Stomach smooth muscle (tissue), 2 donors: ENCODE data around the gene S100A10.

Experiments
- H3K27ac ChIP-seq: one replicate; pipeline ENCODE4 v1.7.0; 2013; ENCODE audit warnings: mild to moderate bottlenecking, low read length, inconsistent platforms
- H3K27me3 ChIP-seq, 2 donors: one replicate each; pipeline ENCODE4 v1.7.0; 2013; ENCODE audit warnings: low read length in 2 of 2; ENCODE audit not compliant: insufficient read depth in 2 of 2, control insufficient read depth in 1 of 2
- H3K36me3 ChIP-seq, 2 donors: one replicate each; pipeline ENCODE4 v1.7.0; 2013; ENCODE audit warnings: low read length in 2 of 2; ENCODE audit not compliant: control insufficient read depth in 2 of 2, insufficient read depth in 2 of 2
- H3K4me1 ChIP-seq: one replicate; pipeline ENCODE4 v1.7.0; 2013; ENCODE audit warnings: low read length; ENCODE audit not compliant: control insufficient read depth, insufficient read depth
- H3K4me3 ChIP-seq, 2 donors: one replicate each; pipeline ENCODE4 v1.7.0; 2013; ENCODE audit warnings: low read length in 2 of 2
- H3K9ac ChIP-seq, 2 donors: one replicate each; pipeline ENCODE4 v1.7.0; 2013; ENCODE audit warnings: low read length in 2 of 2, mild to moderate bottlenecking in 1 of 2
- H3K9me3 ChIP-seq, 2 donors: one replicate each; pipeline ENCODE4 v1.7.0; 2013; ENCODE audit warnings: low read length in 2 of 2; ENCODE audit not compliant: control insufficient read depth in 2 of 2
- donor health status: healthy.
- donor health status: Pancreatic carcinoma.

S100A10 gene

DNA sequence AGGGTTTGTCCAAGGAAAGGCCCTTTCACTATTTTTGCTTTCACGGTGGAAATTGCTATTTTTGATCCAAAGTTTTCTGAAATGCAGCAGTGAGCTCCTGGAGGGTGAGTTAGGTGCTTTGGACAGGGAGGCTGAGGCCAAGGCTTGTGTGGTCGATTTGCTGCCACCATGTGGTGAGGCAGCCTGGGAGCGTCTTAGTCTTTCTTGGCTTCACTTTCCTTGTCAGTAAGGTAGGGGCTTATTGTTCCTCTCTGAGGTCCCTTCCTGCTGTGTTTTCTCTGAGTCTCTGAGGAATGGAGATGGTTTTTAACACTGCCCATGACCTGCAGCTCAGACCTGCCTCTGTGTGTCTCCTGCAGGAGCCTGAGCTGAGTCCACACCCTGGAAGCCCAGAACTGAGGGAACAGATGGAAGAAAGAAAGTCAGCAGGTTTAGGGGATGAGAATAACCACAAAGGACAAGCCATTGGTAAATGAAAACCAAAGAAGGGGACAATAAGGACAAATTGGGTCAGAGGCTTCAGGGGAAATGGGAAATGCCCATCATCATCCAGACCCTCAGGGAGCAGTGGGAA lies 20.1 kb upstream of the S100A10 start:
- no peak overlapping the region for H3K27ac ChIP-seq
- no peak overlapping the region for H3K4me3 ChIP-seq
- no peak overlapping the region for H3K9ac ChIP-seq
- no peaks in the 10 kb centered on the region for H3K9me3 ChIP-seq
- H3K36me3 ChIP-seq: no peaks in the 10 kb centered on the region
- no peaks in the 10 kb centered on the region for H3K4me1 ChIP-seq
- H3K27me3 ChIP-seq: peaks cover 0 to 4% of the 10 kb centered on the region in 2 donors

DNA sequence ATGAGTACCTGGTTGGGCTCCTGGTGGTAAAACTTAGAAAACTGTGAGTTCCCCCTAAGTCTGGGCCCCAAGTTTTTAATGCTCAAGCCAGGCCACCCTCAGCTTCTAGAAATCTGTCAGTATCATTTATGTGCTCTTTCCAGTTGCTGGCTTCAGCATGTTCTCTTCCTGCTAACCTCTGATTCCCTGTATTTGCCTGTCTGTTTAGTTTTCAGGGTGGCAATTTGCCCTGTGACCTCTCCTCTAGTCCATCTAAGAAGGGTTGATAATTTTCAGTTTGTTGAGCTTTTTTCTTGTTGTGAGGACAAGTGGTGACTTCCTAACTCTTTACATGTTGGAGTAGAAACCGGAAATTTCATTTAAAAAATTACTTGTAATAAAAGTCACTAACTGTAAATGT lies 16.0 kb upstream of the S100A10 start:
- Histone ChIP-seq H3K9ac (no peak overlapping the region), H3K4me1 (no peaks in the 10 kb centered on the region), H3K27ac (no peak overlapping the region), H3K27me3 (peaks cover 0 to 2% of the 10 kb centered on the region in 2 donors), H3K9me3 (no peaks in the 10 kb centered on the region), H3K4me3 (no peak overlapping the region), H3K36me3 (no peaks in the 10 kb centered on the region)

DNA sequence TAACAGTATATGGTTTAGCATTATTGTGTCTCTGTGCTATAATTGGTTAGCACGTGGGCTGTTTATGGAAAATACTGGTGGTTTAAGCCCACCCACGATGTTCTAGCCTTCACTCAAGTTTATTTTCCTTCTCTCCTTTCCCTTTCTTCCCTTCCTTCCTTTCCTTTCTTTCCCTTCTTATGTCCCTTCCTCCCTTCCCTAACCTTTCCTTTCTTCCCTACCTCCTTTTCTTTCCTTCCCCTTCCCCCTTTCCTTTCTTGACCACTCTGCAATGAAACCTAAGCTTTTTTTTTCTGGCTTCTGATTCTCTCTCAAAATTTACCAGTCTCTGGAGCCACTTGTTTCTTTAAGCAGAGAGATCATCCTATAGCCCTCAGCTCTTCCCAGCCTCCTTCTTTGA lies 13.4 kb upstream of the S100A10 start:
- H3K27me3 ChIP-seq: no peaks in the 10 kb centered on the region
- H3K27ac ChIP-seq: no peak overlapping the region
- no peak overlapping the region for H3K4me3 ChIP-seq
- H3K4me1 ChIP-seq: no peaks in the 10 kb centered on the region
- H3K9ac ChIP-seq: no peak overlapping the region
- H3K9me3 ChIP-seq: no peaks in the 10 kb centered on the region
- H3K36me3 ChIP-seq: no peaks in the 10 kb centered on the region

DNA sequence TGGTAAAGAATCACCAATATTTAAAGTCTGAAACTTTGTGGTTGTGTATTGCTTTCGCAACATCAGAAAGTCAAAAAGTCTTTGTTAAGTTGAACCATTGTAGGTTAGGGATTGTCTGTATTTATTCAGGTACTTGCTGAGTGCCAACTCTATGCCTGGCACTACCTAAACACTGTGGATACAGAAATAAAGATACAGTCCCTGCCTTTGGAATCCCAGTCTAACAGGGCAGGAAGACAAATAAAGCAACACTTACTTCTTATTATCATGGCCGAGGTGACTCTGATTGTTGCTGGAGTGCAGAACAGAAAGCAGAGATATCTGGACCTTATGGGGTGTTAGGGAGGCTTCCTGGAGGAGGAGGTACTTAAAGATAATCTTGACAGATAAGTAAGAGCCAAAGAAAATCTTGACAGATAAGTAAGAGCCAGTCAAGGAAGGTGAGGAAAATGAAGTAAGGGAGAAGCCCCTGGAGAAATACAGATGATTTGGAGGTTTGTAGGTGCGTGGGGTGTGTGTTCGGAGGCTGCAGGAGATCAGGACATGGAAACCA lies 11.8 kb upstream of the S100A10 start:
- H3K4me3 ChIP-seq: no peak overlapping the region
- no peak overlapping the region for H3K9ac ChIP-seq
- peaks cover 2% of the 10 kb centered on the region for H3K4me1 ChIP-seq
- no peaks in the 10 kb centered on the region for H3K9me3 ChIP-seq
- H3K27me3 ChIP-seq: no peaks in the 10 kb centered on the region
- H3K27ac ChIP-seq: no peak overlapping the region
- H3K36me3 ChIP-seq: no peaks in the 10 kb centered on the region

DNA sequence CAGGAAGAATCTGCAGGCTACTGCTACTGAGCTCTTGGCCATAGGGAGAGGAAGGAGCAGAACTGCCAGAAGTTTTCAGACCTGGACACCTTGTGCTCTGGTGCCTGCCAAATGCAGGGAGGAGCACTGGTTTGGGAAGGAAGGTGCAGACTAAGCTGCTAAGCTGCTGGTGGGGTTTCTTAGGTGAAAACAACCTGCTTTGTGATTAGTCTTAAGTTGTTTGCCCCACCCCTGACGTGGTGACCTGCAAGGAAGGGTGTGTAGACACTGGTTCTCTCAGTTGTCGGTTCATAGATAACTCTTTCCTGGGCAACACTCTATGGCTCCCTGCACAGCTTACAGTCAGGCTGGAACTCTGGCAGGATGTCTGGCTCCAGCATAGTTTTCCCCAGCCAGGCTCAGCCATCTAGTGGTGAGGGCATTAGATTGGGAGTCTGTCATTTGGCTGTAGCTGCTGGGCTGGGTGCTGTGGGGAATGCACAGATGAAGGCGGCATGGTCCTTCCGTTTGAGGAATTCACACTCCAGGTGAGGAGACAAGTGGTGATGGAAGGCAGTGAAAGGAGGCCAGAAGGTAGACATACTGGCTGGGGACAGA lies 10.3 kb upstream of the S100A10 start:
- H3K4me3 ChIP-seq: no peak overlapping the region
- H3K27ac ChIP-seq: no peak overlapping the region
- H3K9ac ChIP-seq: no peak overlapping the region
- H3K27me3 ChIP-seq: no peaks in the 10 kb centered on the region
- H3K4me1 ChIP-seq: peaks cover 2% of the 10 kb centered on the region
- H3K9me3 ChIP-seq: no peaks in the 10 kb centered on the region
- H3K36me3 ChIP-seq: no peaks in the 10 kb centered on the region

DNA sequence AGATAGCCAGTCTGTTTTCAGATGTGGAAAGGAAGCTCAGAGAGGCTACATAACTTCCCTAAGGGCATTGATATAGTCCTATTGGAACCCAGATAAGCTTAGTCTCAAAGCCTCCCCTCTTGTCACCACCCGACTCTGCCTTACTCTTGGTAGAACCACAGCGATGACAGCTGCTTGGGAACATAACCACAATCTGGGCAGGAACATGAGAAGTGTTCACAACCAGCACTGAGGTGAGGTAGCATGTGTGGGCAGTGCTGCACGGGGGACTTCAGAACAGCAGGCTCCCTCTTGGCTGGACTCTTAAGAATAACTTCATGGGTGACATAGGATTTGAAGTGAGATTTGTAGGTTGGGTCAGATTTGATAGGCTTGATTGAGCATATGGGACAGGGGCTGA lies 9.3 kb upstream of the S100A10 start:
- H3K27ac ChIP-seq: no peak overlapping the region
- H3K36me3 ChIP-seq: no peaks in the 10 kb centered on the region
- no peaks in the 10 kb centered on the region for H3K9me3 ChIP-seq

DNA sequence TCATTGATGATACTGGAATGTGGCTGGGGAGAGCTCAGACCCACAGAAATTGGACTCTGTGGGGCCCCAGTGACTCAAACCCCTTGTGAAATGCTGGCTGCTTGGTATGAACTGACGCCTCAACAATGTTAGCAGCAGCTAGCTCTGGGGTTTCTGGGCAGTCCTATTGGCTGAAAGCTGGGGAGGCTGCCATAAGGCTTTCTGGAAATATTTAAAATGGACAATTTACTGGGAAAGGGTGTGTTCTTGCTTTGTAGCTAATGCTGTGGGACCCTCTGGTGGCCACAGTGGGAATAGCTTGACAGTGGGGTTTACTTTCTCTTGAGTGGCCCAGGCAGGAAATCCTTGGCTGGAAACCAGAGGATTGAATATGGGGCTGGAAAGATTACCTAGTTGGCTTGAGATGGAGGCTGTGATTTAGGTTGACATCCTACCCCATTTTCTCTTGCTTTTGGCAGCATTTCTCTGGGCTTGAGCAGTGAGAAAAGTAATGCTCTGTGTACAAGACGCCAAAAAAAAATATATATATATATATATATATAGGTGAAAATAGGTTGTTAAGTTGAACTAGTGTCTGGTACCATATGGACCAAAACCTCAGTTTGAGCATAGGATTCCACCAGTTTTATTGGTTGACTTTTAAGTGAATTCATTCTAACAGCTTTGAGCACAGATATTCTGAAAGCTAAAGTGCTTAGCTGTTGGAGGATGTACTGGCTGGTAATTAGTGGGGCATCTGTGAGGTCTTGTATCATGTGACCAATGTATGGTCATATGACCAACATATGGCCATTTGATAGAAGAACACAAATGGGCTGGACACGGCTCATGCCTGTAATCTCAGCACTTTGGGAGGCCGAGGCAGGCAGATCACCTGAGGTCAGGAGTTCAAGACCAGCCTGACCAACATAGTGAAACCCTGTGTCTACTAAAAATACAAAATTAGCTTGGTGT lies 8.2 kb upstream of the S100A10 start:
- H3K4me3 ChIP-seq: no peak overlapping the region
- no peaks in the 10 kb centered on the region for H3K9me3 ChIP-seq
- no peak overlapping the region for H3K9ac ChIP-seq
- H3K4me1 ChIP-seq: peaks cover 2% of the 10 kb centered on the region
- no peaks in the 10 kb centered on the region for H3K27me3 ChIP-seq
- peak overlapping the region; percentile 31 for H3K27ac ChIP-seq
- no peaks in the 10 kb centered on the region for H3K36me3 ChIP-seq

More for the DNA sequence above, 9.3 kb upstream of the S100A10 start:
- Histone ChIP-seq H3K4me1 (peaks cover 2% of the 10 kb centered on the region), H3K9ac (no peak overlapping the region), H3K4me3 (no peak overlapping the region), H3K27me3 (no peaks in the 10 kb centered on the region)

DNA sequence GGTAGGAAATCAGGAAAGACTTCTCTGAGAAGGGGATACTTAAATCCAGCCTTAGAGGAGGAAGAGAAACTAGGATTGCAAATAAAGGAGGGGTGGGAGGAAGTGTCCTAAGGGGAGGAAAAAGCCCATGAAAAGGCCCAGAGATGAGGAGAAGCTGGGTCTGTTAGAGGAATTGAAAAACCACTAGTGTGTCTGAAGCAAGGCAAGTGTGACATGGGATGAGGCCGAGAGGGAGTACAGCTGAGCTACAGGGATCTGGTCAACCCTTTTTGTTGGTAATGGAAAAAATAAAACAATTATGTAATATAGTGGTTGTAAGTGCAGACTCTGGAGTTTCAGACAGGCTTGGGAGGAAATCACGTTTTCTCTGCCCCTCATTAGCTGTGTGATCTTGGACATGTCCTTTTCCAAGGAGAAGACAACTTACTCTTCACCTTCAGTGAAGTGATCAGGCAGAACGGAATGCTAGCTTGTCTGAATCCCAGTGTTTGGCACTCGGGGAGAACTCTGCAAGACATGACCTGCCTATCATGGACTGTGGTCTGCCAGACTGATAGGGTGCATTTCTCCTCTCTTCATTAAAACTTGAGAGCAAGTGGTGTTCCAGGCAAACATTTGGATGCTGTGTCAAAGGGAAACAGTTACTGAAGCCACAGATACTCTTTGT lies 7.4 kb upstream of the S100A10 start:
- Histone ChIP-seq H3K36me3 (no peaks in the 10 kb centered on the region), H3K27me3 (no peaks in the 10 kb centered on the region), H3K9ac (no peak overlapping the region), H3K4me3 (no peak overlapping the region), H3K9me3 (no peaks in the 10 kb centered on the region), H3K27ac (peak overlapping the region; percentile 31), H3K4me1 (peaks cover 2% of the 10 kb centered on the region)

DNA sequence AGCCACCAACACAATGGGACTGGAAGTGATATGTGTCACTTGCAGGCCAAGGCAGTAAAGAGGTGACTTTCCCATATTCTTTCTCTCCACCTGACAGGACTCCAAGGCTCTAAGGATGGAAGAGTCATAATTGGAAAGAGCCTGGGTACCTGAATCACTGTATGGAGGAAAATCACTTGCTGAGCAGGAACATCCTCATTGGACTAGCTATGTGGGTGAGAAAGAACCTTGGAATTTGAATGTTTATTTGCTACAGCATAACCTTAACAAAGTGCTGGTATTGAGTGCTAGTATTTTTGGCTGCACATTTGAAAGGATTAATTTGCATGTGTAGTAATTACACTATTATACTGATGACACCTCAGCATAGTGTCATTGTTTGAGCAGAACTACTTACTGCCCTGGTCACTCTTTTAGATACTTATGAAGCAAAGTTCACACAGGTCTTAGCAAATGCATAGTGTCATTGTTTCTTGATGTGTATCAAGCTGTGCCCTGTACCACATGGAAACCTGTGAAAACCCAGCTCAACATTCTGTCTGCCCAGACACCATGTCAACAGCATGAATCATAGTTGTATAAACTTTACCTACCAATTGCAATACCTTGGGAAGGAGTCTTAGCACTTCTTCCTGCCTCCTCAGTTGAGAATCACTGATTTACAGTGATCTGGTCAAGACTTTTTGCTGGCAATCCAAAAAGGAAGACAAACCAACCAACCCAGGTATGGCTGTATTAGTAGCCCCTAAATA lies 5.1 kb upstream of the S100A10 start:
- no peaks in the 10 kb centered on the region for H3K36me3 ChIP-seq
- H3K27me3 ChIP-seq: no peaks in the 10 kb centered on the region
- peaks cover 12% of the 10 kb centered on the region for H3K4me1 ChIP-seq
- H3K9ac ChIP-seq: no peak overlapping the region
- H3K4me3 ChIP-seq: no peak overlapping the region
- no peak overlapping the region for H3K27ac ChIP-seq
- no peaks in the 10 kb centered on the region for H3K9me3 ChIP-seq

DNA sequence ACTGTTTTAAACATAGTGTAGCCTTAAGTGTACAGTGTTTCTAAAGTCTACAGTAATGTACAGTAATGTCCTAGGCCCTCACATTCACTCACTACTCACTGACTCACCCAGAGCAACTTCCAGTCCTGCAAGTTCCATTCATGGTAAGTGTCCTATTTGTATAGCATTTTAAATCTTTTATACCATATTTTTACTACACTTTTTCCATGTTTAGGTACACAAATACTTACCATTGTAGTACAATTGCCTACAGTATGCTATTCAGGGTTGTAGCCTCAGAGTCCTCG lies 3.6 kb upstream of the S100A10 start:
- Histone ChIP-seq H3K36me3 (no peaks in the 10 kb centered on the region), H3K4me1 (peaks cover 21% of the 10 kb centered on the region), H3K4me3 (no peak overlapping the region), H3K9ac (no peak overlapping the region), H3K27ac (no peak overlapping the region), H3K9me3 (no peaks in the 10 kb centered on the region), H3K27me3 (no peaks in the 10 kb centered on the region)
